SHP77 treated with DMSO at 0.1 percent for 48 hours (cell line): ENCODE data around the gene EIF3A.

Experiments used
- DNase-seq: peaks from one replicate; lab custom pipeline; 2025; lab: John Stamatoyannopoulos, UW

The EIF3A gene

DNA sequence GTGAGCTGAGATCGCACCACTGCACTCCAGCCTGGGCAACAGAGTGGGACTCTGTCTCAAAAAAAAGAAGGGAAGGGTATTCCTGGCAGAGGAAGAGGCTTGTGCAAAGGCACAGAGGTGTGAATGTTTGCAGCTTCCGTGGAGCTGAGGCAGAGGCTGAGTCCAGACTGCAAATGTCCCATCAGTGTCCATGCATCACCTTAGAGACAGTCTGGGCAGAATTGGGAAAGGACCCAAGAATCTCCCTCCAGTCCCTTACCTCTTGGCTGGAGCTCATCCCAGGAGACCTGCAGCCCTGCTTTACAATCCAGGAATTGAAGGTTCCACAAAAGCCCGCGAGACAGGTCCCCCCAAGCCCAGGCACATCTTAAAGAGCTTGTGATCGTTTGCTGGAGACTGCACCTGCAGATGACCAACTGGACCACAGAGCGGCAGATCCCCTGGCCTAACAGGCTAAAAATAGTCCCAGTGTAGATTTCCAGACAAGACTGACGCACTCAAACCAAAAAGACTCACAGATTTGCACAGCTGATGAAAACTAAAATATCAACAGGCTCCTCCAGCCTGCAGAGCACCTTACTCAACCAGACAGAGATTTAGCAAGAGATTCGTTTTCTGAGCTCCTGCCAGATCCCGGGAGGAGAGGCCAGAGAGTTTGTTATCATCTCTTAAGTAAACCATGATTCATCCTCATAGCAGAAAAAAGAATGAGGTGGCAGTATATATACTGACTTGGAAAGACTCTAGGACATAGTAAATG lies 74.0 kb downstream of the EIF3A start:
- DNase-seq: peak; percentile 9

- no peak for DNase-seq
These were observed 75.1 kb downstream of the EIF3A start for GRCh38 chr10:119005362-119006043.

DNA sequence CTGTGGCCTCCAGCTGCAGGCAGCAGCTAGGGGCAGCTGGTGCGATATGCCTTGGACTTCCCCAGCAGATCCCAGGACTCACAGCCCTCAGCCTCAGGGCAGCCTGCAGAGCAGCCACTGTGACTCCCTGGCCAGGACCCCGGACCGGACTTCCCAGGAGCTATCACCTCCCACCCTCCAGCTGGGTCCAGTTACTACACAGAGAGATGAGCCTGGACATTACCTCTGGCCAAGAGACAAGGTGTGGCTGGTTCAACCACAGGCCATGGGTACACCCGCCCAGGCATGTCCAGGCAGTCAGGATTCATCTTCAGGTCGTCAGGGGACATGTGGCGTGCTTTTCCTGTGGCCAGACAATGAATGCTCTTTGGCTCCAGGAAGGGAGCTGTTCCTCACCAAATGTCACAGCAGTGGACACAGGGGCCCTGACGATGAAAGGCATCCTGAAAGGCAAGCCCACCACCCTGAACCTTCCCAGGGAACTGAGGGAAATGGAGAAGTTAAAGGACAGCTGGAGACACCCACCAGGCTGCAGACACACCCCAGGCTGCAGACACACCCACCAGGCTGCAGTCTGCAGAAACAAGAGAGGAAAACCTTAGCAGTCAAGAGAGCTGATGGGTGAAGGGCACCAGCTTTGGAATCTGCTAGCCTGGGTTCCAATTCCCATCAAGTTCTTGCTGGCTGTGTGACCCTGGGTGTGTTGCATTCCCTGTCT lies 76.9 kb downstream of the EIF3A start:
- DNase-seq: no peak

- DNase-seq: no peak
These were observed 78.7 kb downstream of the EIF3A start for GRCh38 chr10:119001717-119002500.

DNA sequence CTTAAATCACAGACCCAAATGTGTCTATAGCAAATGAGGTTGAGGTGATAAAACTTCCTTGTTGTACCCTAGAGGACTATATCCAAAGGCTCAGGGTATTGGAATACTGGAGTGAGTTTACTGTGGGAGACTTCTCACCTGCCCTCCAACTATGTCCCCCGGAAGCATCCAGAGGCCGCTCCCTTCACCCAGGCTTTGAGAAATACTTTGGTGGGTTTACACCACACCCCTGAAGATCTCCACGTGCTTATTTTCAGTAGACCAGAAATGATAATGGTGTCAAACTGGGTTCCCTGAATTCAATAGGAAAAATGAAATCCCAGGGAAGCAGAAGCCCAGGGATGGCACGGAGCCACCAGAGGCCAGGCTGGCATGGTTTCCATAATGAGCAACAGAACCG lies 82.4 kb downstream of the EIF3A start:
- no peak for DNase-seq

DNA sequence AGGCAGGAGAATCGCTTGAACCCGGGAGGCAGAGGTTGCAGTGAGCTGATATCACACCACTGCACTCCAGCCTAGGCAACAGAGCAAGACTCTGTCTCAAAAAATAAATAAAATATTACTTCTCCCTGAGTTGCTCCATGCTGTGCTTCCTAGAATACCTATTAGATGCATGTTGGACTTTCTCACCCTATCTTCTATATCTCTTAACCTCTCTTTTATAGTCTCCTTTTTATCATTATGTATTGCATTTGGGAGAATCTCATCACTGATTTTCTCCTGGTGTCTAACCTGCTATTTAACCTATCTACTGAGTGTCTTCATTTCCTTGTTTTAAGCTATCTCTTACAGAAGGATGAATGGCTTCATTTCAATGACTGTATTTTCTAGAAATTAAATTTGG lies 83.2 kb downstream of the EIF3A start:
- DNase-seq: no peak

DNA sequence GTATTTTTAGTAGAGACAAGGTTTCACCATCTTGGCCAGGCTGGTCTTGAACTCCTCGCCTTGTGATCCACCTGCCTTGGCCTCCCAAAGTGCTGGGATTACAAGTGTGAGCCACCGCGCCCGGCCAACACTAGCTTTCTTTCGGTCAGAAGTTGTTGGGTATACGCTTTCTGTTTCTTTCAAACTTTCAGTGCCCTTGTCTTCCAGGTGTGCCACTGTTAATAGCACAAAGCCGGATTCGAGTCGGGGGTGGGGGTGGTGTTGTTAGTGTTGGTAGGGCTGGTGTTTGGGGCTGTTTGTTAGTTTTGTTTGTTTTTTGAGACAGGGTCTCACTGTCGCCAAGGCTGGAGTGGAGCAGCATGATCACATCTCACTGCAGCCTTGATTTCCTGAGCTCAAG lies 84.9 kb downstream of the EIF3A start:
- no peak for DNase-seq

DNA sequence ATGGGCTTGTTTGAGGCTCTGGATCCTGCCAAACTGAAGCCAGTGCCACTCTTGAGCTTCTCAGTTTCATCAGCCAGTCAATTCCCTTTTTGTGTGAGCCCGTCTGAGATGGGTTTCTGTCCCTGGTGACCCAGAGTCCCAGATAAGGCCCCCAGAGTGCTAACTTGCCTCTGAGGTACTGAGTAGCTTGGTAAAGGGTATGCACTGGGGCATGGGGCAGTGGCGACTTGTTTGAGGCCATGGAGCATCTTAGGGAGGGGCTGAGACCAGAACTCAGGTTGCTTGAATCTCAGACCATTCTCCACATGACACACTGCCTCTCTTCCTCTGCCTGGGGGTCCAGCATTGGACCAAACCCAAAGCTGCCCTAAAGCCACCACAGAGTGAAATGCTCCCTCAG lies 86.3 kb downstream of the EIF3A start:
- DNase-seq: no peak

GRCh38 chr10:118993214-118993613 lies 87.4 kb downstream of the EIF3A start:
- no peak for DNase-seq

- no peak for DNase-seq
These were observed 88.1 kb downstream of the EIF3A start for GRCh38 chr10:118992496-118992895.

DNA sequence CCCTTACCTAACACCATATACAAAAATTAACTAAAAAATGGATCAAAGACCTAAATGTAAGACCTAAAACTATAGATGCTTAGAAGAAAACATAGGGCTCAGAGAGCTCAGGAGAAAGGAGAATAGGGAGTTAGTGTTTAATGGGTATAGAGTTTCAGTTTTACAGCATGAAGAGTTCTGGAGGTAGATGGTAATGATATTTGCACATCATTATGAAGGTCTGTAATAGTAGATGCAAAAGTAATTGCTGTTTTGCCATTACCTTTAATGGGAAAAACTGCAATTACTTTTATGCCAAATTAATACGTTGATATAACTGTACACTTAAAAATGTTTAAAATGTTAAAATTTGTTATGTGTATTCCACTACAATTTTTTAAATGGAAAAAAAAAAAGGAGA lies 90.3 kb downstream of the EIF3A start:
- no peak for DNase-seq

- no peak for DNase-seq
These were observed 93.5 kb downstream of the EIF3A start for GRCh38 chr10:118986815-118987790.

DNA sequence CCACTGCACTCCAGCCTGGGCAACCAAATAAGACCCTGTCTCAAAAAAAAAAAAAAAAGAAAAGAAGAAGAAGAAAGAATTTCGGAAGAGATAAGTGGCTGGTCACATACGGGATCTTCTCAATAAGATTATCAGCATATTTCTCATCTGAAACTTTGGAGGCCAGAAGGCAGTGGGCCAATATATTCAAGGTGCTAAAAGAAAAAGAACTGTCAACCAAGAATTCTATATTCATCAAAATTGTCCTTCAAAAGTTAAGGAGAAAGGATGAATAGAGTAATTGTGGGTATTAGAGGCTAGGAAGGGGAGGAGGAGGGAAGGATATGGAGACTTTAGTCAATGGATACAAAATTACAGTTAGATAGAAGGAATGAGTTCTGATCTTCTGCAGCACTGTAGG lies 95.0 kb downstream of the EIF3A start:
- DNase-seq: no peak
